ENCODE measurements around the gene COL8A2. TPM values are rescaled to one million over a fixed set of nuclear protein-coding genes. Genes with fewer than 3 reads are reported as not detected.

The COL8A2 gene
- total RNA-seq, 4 donors from 2014 or later = 1.2 to 5.4 (median 1.7) TPM

DNA sequence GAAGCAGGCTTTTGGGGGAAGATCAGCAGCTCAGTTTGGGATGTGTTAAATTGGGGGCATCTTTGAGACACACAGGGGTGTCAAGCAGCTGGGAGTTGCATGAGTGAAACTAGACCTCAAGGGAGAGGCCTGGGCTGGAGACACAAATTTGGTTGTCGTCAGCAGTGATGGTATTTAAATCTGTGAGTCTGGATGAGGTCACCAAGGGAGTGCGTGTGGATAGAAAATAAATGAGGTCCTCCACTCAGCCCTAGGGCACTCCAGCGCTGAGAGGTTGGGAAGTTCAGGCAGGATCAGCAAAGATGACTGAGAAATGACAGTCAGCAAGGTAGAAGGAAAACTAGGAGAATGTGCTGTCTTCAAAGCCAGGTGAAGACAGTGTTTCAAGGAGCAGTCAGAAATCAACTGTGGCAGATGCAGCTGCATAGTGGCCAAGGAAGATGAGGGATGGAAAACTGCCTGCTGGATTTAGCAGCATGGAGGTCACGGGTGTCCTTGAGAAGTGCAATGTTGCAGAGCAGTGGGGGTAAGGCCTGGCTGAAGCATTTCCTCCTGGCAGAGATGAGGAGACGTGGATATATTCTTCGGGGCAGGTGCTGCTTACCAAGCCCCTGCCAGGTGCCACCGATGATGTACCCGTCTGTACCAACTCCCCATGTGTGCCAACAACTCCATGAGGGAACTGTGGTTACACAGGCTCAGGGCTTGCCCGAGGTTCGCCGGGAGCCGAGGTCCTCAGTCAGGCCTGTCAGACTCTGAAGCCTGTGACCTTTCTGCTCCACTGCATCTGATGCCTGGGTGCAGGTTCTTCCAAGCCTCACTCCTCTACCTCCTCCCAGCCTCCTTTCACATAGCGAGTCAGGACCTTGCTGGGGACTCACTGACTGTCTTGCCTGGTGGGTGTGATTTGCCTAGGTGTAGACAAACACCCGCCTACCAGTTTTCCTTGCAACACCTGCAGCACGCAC, 42.2 kb upstream of the COL8A2 start:
- DNase-seq = no peak

DNA sequence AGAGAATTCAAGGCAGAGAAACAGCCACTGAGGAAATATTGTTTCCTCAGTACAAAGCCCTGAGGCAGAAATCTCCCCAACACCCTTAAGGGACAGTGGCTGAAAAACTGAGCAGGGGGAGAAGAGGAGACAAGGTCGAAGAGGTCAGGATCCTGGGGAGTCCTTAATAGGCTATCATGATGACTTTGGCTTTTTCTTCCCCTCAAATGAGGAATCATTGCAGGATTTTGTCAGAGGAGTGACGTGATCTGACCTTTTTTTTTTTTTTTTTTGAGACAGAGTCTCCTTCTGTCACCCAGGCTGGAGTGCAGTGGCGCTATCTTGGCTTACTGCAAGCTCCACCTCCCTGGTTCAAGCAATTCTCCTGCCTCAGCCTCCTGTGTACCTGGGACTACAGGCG, 41.1 kb upstream of the COL8A2 start:
- Histone ChIP-seq H3K27ac (peak overlapping the region; percentile 28 to 59 (median 44)), H3K9me3 (no peaks in the 10 kb centered on the region), H3K4me1 (peaks cover 6 to 40% (median 25%) of the 10 kb centered on the region in 4 donors), H3K36me3 (peaks cover 0 to 3% (median 0%) of the 10 kb centered on the region in 4 donors), H3K4me3 (no peak overlapping the region), H3K27me3 (no peaks in the 10 kb centered on the region)
- in situ Hi-C loops (cut with MboI; ENCODE audit: low pct_ligation_motif_present in 1 of 4, low pct_unique_long_range_greater_than_20kb in 1 of 4, low sequenced_read_pairs in 3 of 4) (no loop called here), intact Hi-C loops (cut with DNase I; ENCODE audit: low total_unique reads) (no loop called here)
- TF ChIP-seq, protein P1, sequence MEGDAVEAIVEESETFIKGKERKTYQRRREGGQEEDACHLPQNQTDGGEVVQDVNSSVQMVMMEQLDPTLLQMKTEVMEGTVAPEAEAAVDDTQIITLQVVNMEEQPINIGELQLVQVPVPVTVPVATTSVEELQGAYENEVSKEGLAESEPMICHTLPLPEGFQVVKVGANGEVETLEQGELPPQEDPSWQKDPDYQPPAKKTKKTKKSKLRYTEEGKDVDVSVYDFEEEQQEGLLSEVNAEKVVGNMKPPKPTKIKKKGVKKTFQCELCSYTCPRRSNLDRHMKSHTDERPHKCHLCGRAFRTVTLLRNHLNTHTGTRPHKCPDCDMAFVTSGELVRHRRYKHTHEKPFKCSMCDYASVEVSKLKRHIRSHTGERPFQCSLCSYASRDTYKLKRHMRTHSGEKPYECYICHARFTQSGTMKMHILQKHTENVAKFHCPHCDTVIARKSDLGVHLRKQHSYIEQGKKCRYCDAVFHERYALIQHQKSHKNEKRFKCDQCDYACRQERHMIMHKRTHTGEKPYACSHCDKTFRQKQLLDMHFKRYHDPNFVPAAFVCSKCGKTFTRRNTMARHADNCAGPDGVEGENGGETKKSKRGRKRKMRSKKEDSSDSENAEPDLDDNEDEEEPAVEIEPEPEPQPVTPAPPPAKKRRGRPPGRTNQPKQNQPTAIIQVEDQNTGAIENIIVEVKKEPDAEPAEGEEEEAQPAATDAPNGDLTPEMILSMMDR (IDR thresholded peaks at IDR 0.05) = no peak
- TF ChIP-seq POLR2AphosphoS5 (IDR thresholded peaks at IDR 0.05) (no peak), POLR2A (IDR thresholded peaks at IDR 0.05) (no peak), EP300 (IDR thresholded peaks at IDR 0.05; ENCODE audit: low read depth) (no peak)
- no peak for DNase-seq
- WGBS, 2 donors (ENCODE audit: low coverage in 1 of 2) = 69% methylated on average over 4 of the region's 4 CpGs; no CpG with 5 or more reads in 1 of the 2 donors

More for the DNA sequence above, 42.2 kb upstream of the COL8A2 start:
- Histone ChIP-seq H3K4me1 (peaks cover 3 to 31% (median 15%) of the 10 kb centered on the region in 4 donors), H3K9me3 (no peaks in the 10 kb centered on the region), H3K36me3 (peaks cover 0 to 12% (median 2%) of the 10 kb centered on the region in 4 donors), H3K27me3 (no peaks in the 10 kb centered on the region), H3K27ac (peak overlapping the region; percentile 8 to 59 (median 44)), H3K4me3 (no peak overlapping the region)
- in situ Hi-C loops (cut with MboI; ENCODE audit: low pct_ligation_motif_present in 1 of 4, low pct_unique_long_range_greater_than_20kb in 1 of 4, low sequenced_read_pairs in 3 of 4) (no loop called here), intact Hi-C loops (cut with DNase I; ENCODE audit: low total_unique reads) (no loop called here)
- WGBS, 2 donors (ENCODE audit: low coverage in 1 of 2) = 63 to 78% methylated on average over 2 to 15 of the region's 15 CpGs
- TF ChIP-seq POLR2A (IDR thresholded peaks at IDR 0.05) (no peak), POLR2AphosphoS5 (IDR thresholded peaks at IDR 0.05) (no peak), EP300 (IDR thresholded peaks at IDR 0.05; ENCODE audit: low read depth) (no peak)
- TF ChIP-seq, protein P1 (IDR thresholded peaks at IDR 0.05) = no peak

- H3K4me1 ChIP-seq = peaks cover 12 to 50% (median 31%) of the 10 kb centered on the region in 4 donors
- TF ChIP-seq POLR2AphosphoS5 (IDR thresholded peaks at IDR 0.05) (no peak), EP300 (IDR thresholded peaks at IDR 0.05; ENCODE audit: low read depth) (no peak), POLR2A (IDR thresholded peaks at IDR 0.05) (no peak)
- TF ChIP-seq, protein P1 (IDR thresholded peaks at IDR 0.05) = no peak
Observed at GRCh38 chr1:36165145-36165544, 40.1 kb upstream of the COL8A2 start.

DNA sequence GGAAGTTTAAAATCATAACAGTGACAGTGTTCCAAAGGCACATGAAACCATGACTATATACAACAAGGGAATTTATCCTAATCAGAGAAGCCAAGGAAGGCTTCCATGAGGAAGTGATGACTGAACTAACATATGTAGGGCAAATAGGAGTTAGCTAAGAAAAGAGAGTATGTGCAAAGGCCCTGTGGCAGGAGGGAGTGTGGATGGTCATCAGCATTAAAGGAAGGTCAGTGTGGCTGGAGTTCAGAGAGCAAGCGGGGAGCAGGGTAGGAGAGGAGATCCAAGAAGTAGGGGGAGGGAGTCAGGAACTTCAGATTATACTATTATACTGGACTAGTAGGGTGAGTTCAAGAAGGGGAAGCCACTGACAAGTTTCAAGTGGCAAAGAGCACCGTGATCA, 39.3 kb upstream of the COL8A2 start:
- no peak for DNase-seq
- in situ Hi-C loops (cut with MboI; ENCODE audit: low pct_ligation_motif_present in 1 of 4, low pct_unique_long_range_greater_than_20kb in 1 of 4, low sequenced_read_pairs in 3 of 4) = no loop called here
- 79 to 93% methylated on average over 2 of the region's 2 CpGs for WGBS, 2 donors (ENCODE audit: low coverage in 1 of 2)
- peaks cover 19 to 58% (median 39%) of the 10 kb centered on the region in 4 donors for H3K4me1 ChIP-seq
- intact Hi-C loops (cut with DNase I; ENCODE audit: low total_unique reads) = no loop called here
- peak overlapping the region in 3 of 4 donors; percentile 4 to 50 (median 19) for H3K27ac ChIP-seq
- H3K4me3 ChIP-seq = no peak overlapping the region
- TF ChIP-seq, protein P1 (IDR thresholded peaks at IDR 0.05) = no peak
- TF ChIP-seq POLR2AphosphoS5 (IDR thresholded peaks at IDR 0.05) (no peak), POLR2A (IDR thresholded peaks at IDR 0.05) (no peak), EP300 (IDR thresholded peaks at IDR 0.05; ENCODE audit: low read depth) (no peak)
- H3K27me3 ChIP-seq = no peaks in the 10 kb centered on the region
- H3K9me3 ChIP-seq = no peaks in the 10 kb centered on the region
- H3K36me3 ChIP-seq = no peaks in the 10 kb centered on the region

More at GRCh38 chr1:36165145-36165544, 40.1 kb upstream of the COL8A2 start:
- no peak for DNase-seq
- in situ Hi-C loops (cut with MboI; ENCODE audit: low pct_ligation_motif_present in 1 of 4, low pct_unique_long_range_greater_than_20kb in 1 of 4, low sequenced_read_pairs in 3 of 4) = no loop called here
- Histone ChIP-seq H3K4me3 (no peak overlapping the region), H3K27me3 (no peaks in the 10 kb centered on the region), H3K36me3 (no peaks in the 10 kb centered on the region), H3K27ac (peak overlapping the region in 1 of 4 donors; percentile 50), H3K9me3 (no peaks in the 10 kb centered on the region)
- intact Hi-C loops (cut with DNase I; ENCODE audit: low total_unique reads) = no loop called here
- 97% methylated on average over 1 of the region's 1 CpG; no CpG with 5 or more reads in 1 of the 2 donors for WGBS, 2 donors (ENCODE audit: low coverage in 1 of 2)
